COLO668 (cell line): ENCODE measurements around the gene FAF2.
"Not testable (repeated sequence)": the region's sequence is repeated elsewhere in the genome, so short reads cannot be mapped to it uniquely, and the experiment has no call there.

Experiments
- DNase-seq: peaks from one replicate; lab custom pipeline; 2025; ENCODE audit not compliant: unreplicated experiment; lab: John Stamatoyannopoulos, UW

The FAF2 gene, protein sequence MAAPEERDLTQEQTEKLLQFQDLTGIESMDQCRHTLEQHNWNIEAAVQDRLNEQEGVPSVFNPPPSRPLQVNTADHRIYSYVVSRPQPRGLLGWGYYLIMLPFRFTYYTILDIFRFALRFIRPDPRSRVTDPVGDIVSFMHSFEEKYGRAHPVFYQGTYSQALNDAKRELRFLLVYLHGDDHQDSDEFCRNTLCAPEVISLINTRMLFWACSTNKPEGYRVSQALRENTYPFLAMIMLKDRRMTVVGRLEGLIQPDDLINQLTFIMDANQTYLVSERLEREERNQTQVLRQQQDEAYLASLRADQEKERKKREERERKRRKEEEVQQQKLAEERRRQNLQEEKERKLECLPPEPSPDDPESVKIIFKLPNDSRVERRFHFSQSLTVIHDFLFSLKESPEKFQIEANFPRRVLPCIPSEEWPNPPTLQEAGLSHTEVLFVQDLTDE

GRCh38 chr5:176447978-176448608 lies at the start of gene FAF2:
TSS of gene FAF2 (plus strand) at chr5:176448385. CDS start at chr5:176448408, 23 bp downstream.
- peak; percentile 90 for DNase-seq

DNA sequence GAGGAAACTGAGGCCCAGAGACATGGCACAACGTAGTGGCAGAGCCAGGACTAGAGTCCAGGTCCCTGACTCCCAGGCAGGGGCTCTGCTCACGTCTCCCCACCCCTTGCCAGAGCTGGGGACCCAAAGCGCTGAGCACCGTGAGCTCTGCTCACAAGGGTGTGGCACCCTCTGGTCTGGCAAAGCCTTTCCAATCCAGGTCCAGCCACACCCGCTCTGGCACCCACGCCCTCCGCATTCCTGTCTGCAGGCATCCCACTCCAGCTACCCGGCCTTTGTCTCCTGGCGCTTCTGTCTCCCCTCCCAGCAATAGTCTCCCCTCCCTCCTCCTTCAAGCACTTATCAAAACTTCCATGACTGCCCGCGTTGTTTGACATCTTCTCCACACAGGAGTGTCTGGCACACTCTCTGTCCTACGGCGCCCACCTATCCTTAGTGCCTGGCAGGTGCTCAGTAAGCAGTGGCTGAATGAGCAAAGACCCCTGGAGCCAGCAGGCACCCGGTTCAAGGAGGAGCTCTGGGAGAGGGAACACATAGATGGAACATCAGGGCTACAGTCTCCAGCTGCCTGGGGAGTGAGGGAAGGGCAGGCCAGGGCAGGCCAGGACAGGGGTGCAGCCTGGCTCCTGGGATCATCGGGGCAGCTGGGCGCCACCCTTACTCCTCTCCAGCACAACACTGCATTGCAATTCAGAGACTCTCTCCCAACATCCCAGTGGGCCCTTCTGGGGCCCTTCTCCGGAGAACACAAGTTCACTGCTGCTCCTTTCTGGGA lies 47.6 kb upstream of the FAF2 start:
- no peak for DNase-seq

- DNase-seq = no peak
Observed at GRCh38 chr5:176401281-176402205, 46.6 kb upstream of the FAF2 start.

DNA sequence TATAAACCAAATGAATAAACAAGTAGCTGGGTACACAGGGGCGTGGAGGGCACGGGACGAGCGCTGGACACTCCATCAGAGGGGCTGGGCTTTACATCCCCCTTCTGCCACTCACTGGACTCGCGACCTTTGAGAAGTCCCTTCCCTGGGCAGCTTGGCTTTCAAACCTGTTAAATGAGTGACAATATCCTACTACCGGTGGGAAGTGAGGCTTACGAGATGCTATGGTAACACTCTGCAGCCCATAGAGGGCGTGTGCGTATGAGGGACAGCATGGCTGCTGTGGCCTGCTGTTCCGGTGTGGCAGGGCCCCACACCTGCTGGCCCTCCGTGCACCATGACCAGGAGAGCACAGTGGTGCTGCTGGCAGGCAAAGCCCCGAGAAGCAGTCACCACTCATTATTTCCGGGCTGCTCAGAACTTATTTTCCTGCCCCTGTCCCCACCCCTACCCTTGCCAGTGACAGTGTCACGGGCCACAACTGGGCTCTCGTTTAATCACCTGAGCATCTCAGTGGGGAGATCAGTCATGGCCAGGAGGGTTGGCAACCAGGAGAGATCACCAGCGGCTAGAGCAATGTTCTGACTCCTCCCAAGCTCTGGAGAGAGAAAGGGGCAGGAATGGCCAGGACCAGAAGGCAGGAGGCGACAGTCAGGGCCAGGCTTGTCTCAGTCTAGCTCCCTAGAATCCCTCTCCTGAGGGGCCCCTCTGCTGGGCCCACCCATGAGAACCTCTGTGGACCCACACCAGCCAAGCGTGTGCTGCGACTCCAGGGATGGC lies 42.3 kb upstream of the FAF2 start:
- no peak for DNase-seq

DNA sequence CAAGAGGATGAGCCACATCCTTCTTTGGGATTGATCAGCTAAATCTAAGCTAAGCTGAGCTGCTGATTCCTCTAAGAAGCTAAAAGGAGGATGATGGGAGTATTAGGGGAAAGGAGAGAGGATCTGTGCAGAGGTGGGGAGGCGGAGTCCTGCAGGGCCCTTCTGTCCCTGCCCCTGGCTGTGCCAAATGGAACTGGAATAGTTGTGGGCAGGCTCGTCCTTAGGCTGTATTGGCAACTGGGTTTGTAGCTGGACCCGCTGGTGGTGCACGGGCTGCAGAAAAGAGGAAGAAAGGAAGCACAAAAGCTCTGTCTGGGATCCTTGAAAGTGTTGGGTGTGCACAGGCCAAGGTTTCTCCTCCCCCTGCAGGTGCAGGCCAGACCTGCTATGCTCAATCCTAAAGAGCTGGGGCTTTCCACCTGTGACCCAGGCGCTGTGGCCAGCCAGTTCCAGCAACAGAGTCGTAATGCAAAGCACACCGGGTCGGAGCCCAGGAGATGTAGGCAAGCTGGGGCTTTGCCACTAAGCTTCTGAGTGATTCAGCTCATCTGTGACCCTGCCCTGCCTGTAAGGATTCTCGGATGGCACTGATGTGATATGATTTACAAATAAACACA lies 41.6 kb upstream of the FAF2 start:
- DNase-seq = no peak

- DNase-seq = no peak
Observed at GRCh38 chr5:176407456-176408251, 40.5 kb upstream of the FAF2 start.

DNA sequence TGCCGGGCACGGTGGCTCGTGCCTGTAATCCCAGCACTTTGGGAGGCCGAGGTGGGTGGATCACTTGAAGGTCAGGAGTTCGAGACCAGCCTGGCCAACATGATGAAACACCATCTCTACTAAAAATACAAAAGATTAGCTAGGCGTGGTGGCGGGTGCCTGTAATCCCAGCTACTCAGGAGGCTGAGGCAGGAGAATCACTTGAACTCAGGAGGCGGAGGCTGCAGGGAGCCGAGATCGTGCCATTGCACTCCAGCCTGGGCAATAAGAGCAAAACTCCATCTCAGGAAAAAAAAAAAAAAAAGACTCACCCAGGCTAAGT lies 40.0 kb upstream of the FAF2 start:
- DNase-seq = not testable (repeated sequence)

GRCh38 chr5:176408590-176408989 lies 39.6 kb upstream of the FAF2 start:
- no peak for DNase-seq

- no peak for DNase-seq
Observed at GRCh38 chr5:176409765-176410164, 38.4 kb upstream of the FAF2 start.

DNA sequence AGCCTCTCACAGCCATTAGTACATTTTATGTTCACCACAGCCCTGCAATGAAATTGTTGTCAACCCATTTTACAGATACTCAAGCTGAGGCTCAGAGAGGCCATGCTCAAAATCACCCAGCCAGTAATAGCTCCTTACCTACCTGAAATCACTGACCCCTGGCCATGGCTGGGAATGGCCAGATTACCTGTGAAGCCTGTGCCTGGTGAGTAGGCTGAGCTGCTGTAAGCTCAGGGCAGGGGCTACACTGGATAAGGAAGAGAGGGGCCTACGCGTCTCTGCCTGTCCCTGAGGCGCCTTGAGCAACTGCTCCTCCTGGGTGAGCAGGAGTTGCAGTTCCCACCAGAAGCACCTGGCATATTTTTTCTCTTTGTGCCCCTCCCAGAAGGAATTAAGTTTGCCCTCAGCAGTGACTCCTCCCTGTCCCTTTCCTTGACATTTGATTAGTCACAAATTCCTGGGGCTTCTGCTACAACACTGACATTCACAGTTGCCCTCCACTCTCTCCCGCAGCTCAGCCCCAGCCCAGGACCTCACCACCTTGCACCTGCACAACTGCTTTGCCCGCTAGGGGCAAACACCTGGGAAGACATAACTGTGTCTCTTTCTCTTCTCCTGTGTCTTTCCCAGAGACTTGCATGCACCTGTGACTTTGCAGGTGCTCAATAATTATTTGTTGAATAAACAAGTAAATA lies 37.6 kb upstream of the FAF2 start:
- no peak for DNase-seq

DNA sequence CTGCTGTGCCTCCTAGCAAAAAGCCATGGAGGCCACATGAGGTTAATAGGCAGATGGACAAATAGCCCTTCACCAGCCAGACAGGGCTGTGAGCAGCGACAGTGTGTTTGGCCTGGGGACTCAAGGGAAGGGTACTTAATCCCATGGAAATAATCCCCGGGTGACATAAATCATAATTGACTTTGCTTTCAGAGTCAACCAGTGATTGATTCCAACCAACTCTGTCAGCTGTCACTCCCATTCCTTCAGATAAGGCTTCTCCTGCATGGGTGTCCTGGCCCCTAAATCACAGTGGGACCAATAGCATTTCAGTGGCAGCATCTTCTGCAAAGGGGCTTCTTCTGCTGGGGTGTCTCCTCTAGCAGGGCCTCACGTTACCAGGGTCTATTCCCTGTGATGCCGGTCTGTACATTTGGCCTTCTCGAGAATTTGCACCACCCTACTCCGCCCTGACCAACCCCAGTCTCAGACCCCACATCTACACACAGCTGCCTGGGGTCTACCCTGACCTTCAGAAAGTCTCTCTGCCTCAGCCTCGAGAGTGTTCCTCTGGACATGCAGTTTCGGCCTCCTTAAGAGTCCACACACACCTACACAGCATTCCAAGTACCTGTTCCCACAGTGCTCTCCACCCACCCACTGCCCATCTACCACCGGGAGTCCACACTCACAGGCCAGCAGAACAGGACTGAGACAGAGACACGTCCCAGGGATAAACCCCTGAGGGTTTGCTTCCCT lies 35.5 kb upstream of the FAF2 start:
- no peak for DNase-seq

- DNase-seq = no peak
Observed at GRCh38 chr5:176413255-176413565, 35.0 kb upstream of the FAF2 start.

DNA sequence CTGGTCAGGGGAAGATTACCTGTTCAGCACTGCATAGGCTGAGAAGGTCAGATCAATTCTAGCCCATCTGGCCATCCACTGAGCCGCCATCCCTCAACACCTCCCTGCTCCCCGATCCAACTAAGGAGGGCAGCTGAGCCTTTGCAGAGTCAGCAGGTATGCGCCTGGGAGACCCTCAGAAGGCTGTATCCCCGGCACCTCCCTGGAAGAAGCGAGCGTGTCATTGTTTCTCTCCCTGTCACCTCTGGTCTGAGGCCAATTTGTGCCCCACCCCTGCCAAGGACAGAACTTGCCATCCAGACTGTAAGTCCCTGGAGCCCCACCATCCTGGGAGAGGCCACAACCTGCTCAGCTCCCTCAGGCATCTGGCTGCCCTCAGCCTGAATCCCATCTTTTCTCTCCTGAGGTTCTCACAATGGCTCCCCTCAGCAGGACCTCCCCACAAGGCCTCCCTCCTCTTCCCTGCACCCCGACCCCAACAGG lies 34.4 kb upstream of the FAF2 start:
- DNase-seq = no peak

DNA sequence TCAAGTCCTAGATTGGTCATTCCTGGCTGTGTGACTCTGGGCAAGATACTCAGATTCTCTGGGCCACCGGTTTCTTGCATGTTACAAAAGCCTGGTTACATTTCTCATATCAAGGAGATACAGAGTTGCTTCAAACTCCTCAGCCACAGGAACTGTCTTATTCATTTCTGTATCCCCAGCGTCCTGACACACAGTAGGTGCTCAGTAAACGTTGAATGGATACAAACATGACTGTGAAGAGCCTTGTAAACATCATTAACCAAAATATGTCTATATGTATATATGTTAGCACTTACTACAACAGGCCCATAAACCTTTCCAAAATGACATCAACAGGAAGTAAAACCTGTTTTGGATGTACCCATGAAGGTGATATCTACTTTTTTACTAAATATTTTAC lies 33.5 kb upstream of the FAF2 start:
- no peak for DNase-seq

GRCh38 chr5:176415240-176415951 lies 32.8 kb upstream of the FAF2 start:
- DNase-seq = no peak

DNA sequence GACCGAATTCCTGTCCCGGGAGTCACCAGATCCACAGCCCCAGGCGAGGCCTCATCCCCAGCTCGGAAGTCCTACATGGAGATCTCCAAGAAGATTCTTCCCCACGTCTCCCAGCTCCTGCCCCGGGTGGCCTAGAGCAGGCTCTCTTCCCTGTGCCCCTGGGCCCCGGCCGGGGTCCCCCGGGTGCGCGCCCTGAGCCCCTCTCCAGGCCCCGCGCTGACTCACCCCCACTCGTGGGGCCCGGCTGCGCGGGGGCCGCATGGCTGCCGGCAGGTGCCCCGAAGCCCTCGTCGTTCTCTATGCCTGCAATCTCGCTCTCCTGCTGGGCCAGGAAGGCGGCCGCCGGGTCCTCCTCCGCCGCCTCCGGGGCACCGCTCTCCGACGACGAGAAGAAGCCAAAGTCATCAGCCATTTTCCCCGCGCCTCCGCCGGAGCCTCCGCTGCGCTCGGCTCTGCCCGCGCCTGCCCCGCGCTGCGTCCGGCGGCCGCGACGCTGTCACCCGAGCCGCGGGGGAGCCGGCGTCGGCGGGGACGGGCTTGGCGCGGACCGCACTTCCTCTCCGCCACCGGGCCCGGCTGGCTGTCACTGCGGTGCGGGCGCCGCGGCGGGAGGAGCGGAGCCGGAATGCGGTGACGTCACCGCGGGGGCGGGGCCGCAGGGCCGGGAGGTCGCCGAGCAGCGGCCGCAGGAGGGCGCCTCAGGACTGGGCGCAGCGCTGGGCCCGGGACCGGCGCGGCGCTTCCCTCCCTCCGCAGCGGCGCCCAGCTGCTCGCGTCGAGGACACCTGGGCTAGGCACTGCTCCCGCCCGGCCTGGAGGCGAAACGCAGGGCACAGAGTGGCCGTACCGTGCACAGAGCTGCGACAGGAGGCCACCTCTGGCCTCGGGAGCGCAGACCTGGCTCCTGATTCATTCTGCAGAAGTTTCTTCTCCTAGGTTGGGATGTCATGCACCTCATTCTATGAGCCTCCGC lies 31.9 kb upstream of the FAF2 start, which contains the start of gene CLTB:
TSS of gene CLTB (minus strand) at position 588 of the 973 bp plus-strand sequence. CDS start at position 412, 176 bp downstream.
- DNase-seq = peak; percentile 92
